GM21576 (cell line): ENCODE results near the gene PGC.
"Not testable (repeated sequence)": the region's sequence is repeated elsewhere in the genome, so short reads cannot be mapped to it uniquely, and the experiment has no call there.

Experiments used
- ATAC-seq: cut with Tn5 transposase; IDR thresholded peaks from one replicate; pipeline ENCODE4 v1.9.1; 2021; ENCODE audit warnings: mild to moderate bottlenecking, moderate library complexity; ENCODE audit not compliant: unreplicated experiment

The PGC gene

GRCh38 chr6:41777551-41778285 is 30.5 kb upstream of the PGC start:
- no peak for ATAC-seq

- ATAC-seq, result no peak
Measured at GRCh38 chr6:41775293-41775882, 28.2 kb upstream of the PGC start.

GRCh38 chr6:41774841-41775240 is 27.6 kb upstream of the PGC start:
- no peak for ATAC-seq

GRCh38 chr6:41771058-41771983 is 24.1 kb upstream of the PGC start:
- no peak for ATAC-seq

- ATAC-seq, result no peak
Measured at GRCh38 chr6:41770381-41771057, 23.3 kb upstream of the PGC start.

GRCh38 chr6:41769376-41769775 is 22.2 kb upstream of the PGC start:
- no peak for ATAC-seq

GRCh38 chr6:41768545-41769308 is 21.5 kb upstream of the PGC start:
- ATAC-seq, result no peak

GRCh38 chr6:41767112-41767833 is 20.1 kb upstream of the PGC start:
- no peak for ATAC-seq

- ATAC-seq, result not testable (repeated sequence)
Measured at GRCh38 chr6:41766043-41766664, 19.0 kb upstream of the PGC start.

- ATAC-seq, result no peak
Measured at GRCh38 chr6:41763470-41763869, 16.3 kb upstream of the PGC start.

GRCh38 chr6:41759905-41760579 is 12.8 kb upstream of the PGC start:
- ATAC-seq, result no peak

GRCh38 chr6:41759106-41759904 is 12.1 kb upstream of the PGC start:
- no peak for ATAC-seq

- ATAC-seq, result no peak
Measured at GRCh38 chr6:41758641-41759035, 11.4 kb upstream of the PGC start.

- no peak for ATAC-seq
Measured at GRCh38 chr6:41757931-41758640, 10.9 kb upstream of the PGC start.

GRCh38 chr6:41757271-41757670 is 10.1 kb upstream of the PGC start:
- ATAC-seq, result no peak

- ATAC-seq, result no peak
Measured at GRCh38 chr6:41756354-41756753, 9.2 kb upstream of the PGC start.

- ATAC-seq, result no peak
Measured at GRCh38 chr6:41755895-41756294, 8.7 kb upstream of the PGC start.
